GM12878 (cell line): ENCODE measurements around the gene AKAP13. TPM values are rescaled to one million over a fixed set of nuclear protein-coding genes. Genes with fewer than 3 reads are reported as not detected.

Experiments
- ATAC-seq: fragments of 200-7000 bp; cut with Tn5 transposase; 3 replicates; pipeline ENCODE4 v1.9.1; 2020; ENCODE audit warnings: mild to moderate bottlenecking, moderate library complexity
- BruUV-seq: library from RNA; stranded (reverse); fragments of 400-500 nt; replicated peaks from 2 replicates; lab custom pipeline; 2021; lab: Mats Ljungman, UMichigan
- CTCF ChIA-PET: fragments of 300-600 bp; sonication (Branson Sonifier 250); formaldehyde crosslinking; extraction: SDS; loops from one replicate; lab custom pipeline; 2021; ENCODE audit warnings: inconsistent platforms; lab: Yijun Ruan, JAX
- POLR2A ChIA-PET: fragments of 350-600 bp; formaldehyde crosslinking; extraction: SDS; loops from one replicate; lab custom pipeline; 2021; ENCODE audit warnings: inconsistent platforms; lab: Charles Lee
- RAD21 ChIA-PET: fragments of 300-600 bp; sonication (Branson Sonifier 250); formaldehyde crosslinking; loops from one replicate; lab custom pipeline; 2023; ENCODE audit warnings: antibody characterized with exemption; ENCODE audit not compliant: unreplicated experiment; lab: Charles Lee
- SMC1A ChIA-PET: fragments of 300-600 bp; sonication (Branson Sonifier 250); formaldehyde crosslinking; loops from one replicate; lab custom pipeline; 2023; ENCODE audit not compliant: unreplicated experiment, uncharacterized antibody; lab: Charles Lee
- DNase-seq: peaks from one replicate; pipeline ENCODE4 v3.0.0-alpha.2; 2011; ENCODE audit warnings: low read depth, low spot score
- FAIRE-seq: peaks from 3 replicates; lab custom pipeline; 2011; peaks lifted over from hg19 to GRCh38; lab: Jason Lieb, UNC
- H2AFZ ChIP-seq: 2 replicates; pipeline ENCODE4 v1.6.0; 2011; ENCODE audit warnings: low read depth, low read length, control low read depth; ENCODE audit not compliant: control insufficient read depth
- H3K27ac ChIP-seq: 2 replicates; pipeline ENCODE4 v1.5.1; 2011; ENCODE audit warnings: control low read depth; ENCODE audit not compliant: control insufficient read depth, insufficient read depth
- H3K27me3 ChIP-seq, 2 experiments: replicated peaks in 1 of 2; 2 replicates each; pipeline versions ENCODE4 v1.6.0 to v1.6.1; 2011; ENCODE audit warnings: low read length in 1 of 2; ENCODE audit not compliant: control insufficient read depth in 2 of 2, insufficient read depth in 2 of 2
- H3K36me3 ChIP-seq, 2 experiments: 2 replicates each; pipeline ENCODE4 v1.5.1; 2011; ENCODE audit warnings: low read length in 1 of 2; ENCODE audit not compliant: control insufficient read depth in 2 of 2, insufficient read depth in 2 of 2
- H3K4me1 ChIP-seq: 2 replicates; pipeline ENCODE4 v1.6.1; 2011; ENCODE audit warnings: mild to moderate bottlenecking, low read length, moderate library complexity, mixed read lengths; ENCODE audit not compliant: control insufficient read depth, insufficient read depth
- H3K4me2 ChIP-seq: 2 replicates; pipeline ENCODE4 v1.6.0; 2011; ENCODE audit warnings: control low read depth; ENCODE audit not compliant: control insufficient read depth, insufficient read depth
- H3K4me3 ChIP-seq: fragments of 200-600 bp; sonication (generic); 2 replicates; pipeline ENCODE4 v1.5.1; 2016
- H3K79me2 ChIP-seq: 2 replicates; pipeline ENCODE4 v1.6.0; 2011; ENCODE audit warnings: low read length; ENCODE audit not compliant: control insufficient read depth, insufficient read depth
- H3K9ac ChIP-seq: 2 replicates; pipeline ENCODE4 v1.8.0; 2011; ENCODE audit warnings: low read length, control low read depth, mixed read lengths; ENCODE audit not compliant: control insufficient read depth, insufficient read depth
- H3K9me3 ChIP-seq: replicated peaks from 3 replicates; pipeline ENCODE4 v1.5.1; 2011; ENCODE audit warnings: mild to moderate bottlenecking, low read length; ENCODE audit not compliant: control insufficient read depth, insufficient read depth
- H4K20me1 ChIP-seq: 2 replicates; pipeline ENCODE4 v1.6.0; 2011; ENCODE audit not compliant: control insufficient read depth, insufficient read depth
- GABPA ChIP-seq: IDR thresholded peaks from 2 replicates; pipeline ENCODE4 v1.6.1; 2014; ENCODE audit warnings: antibody characterized with exemption, low read depth, mild to moderate bottlenecking, inconsistent platforms
- MTA3 ChIP-seq: IDR thresholded peaks from 2 replicates; pipeline ENCODE4 v1.6.1; 2012; ENCODE audit warnings: low read length, inconsistent platforms, borderline replicate concordance
- SRF ChIP-seq, 2 experiments: IDR thresholded peaks; 2 replicates each; pipeline ENCODE4 v1.6.1; 2011; ENCODE audit warnings: low read depth in 2 of 2, low read length in 2 of 2, mild to moderate bottlenecking in 1 of 2, moderate library complexity in 1 of 2
- ZBTB11 ChIP-seq: fragments of 450-650 bp; formaldehyde crosslinking; IDR thresholded peaks from 2 replicates; pipeline ENCODE4 v1.5.0; 2022; ENCODE audit warnings: mild to moderate bottlenecking, missing genetic modification characterization
- ZNF217 ChIP-seq: fragments of 450-650 bp; IDR thresholded peaks from 2 replicates; pipeline ENCODE4 v1.6.1; 2017; ENCODE audit warnings: antibody characterized with exemption, mild to moderate bottlenecking
- WGBS: methylation state at CpG from one replicate; pipeline ENCODE4 v1.1.6; 2016; ENCODE audit warnings: low lambda C conversion rate; ENCODE audit not compliant: insufficient replicate concordance, insufficient coverage; ENCODE audit errors: missing lambda C conversion rate; 5-methylcytosine and 5-hydroxymethylcytosine counted together
- in situ Hi-C: fragments of 300-500 bp; cut with MboI; formaldehyde crosslinking; loops from 9 replicates; pipeline ENCODE4 v1.14.3; 2018; ENCODE audit warnings: mixed read lengths
- intact Hi-C: fragments of 100-400 bp; cut with micrococcal nuclease; formaldehyde crosslinking; loops from one replicate; pipeline ENCODE4 v1.14.2; 2022; ENCODE audit not compliant: unreplicated experiment
- polyA plus RNA-seq, 11 experiments: library from polyadenylated mRNA; depleted of rRNA in 4 of 11; unstranded in 6 of 11; stranded (reverse) in 5 of 11; fragments of >200 nt; fragmentation: Nextera tagmentation in 4 of 11; fragmentation: Illumina TruSeq in 1 of 11; extraction: Ambion mirVana in 4 of 11; extraction: Trizol in 1 of 11; gene quantifications; 1 replicate in 1 of 11; 2 replicates in 10 of 11; pipeline versions ENCODE4 v1.2.1 to v1.2.3, GENCODE V29; 2011 to 2016; ENCODE audit warnings: inconsistent platforms in 2 of 11, missing spikeins in 2 of 11, low read depth in 1 of 11
- total RNA-seq, 4 experiments: library from RNA; depleted of rRNA in 3 of 4; stranded (reverse); fragments of >200 nt in 3 of 4; fragmentation: Illumina TruSeq in 1 of 4; extraction: Trizol in 1 of 4; gene quantifications; 2 replicates each; pipeline versions ENCODE4 v1.2.1 to v1.2.3, GENCODE V29; 2013 to 2021

The AKAP13 gene
- total and polyA plus RNA-seq, 10 of the 15 experiments (the other 5 are each of a cell fraction or from before 2014, with no cell fraction given): 14.4 to 74.9 (median 55.1) TPM

DNA sequence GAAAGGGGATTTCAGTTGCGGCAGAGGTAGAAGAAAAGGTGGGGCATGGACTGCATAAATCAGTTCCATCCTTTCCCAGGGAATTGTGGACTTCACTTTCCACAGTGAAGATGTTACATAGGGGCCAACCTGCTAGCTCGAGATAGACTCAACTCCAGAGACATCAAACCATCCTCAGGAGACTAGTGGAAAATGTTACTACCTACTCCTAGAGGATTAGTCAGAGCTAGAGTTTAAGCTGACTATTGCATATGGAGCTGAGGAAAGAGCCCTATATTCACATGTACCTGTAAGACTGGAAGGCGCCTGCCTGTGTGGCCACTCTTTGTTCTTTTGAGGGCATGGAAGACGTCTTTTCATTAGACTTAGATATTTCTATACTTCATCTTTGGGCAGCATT is 345.2 kb downstream of the AKAP13 start (continued):
- TF ChIP-seq ZBTB11 (CRISPR knock-in tag) (no peak), GABPA (no peak), SRF (IDR thresholded peaks at IDR 0.05; ENCODE audit: low read depth in 2 of 2, low read length in 2 of 2) (no peak), MTA3 (no peak)
- TF ChIP-seq, all 136 proteins: peak for 0

GRCh38 chr15:85726454-85726853 is 346.1 kb downstream of the AKAP13 start:
- no peak for FAIRE-seq
- Histone ChIP-seq H3K27ac (no peak overlapping the region), H2AFZ (no peak overlapping the region), H3K79me2 (no peaks in the 10 kb centered on the region; the same call in 1 of the 2 replicates), H3K9ac (no peak overlapping the region), H3K27me3 (no peaks in the 10 kb centered on the region), H3K9me3 (no peaks in the 10 kb centered on the region; the same call in 2 of the 3 replicates), H3K4me1 (no peaks in the 10 kb centered on the region), H3K4me3 (no peak overlapping the region), H4K20me1 (no peaks in the 10 kb centered on the region; the same call in 1 of the 2 replicates), H3K36me3 (peaks cover 25 to 58% of the 10 kb centered on the region in 2 experiments), H3K4me2 (no peak overlapping the region)
- WGBS: 95% methylated on average over 2 of the region's 2 CpGs
- ChIA-PET SMC1A (interaction anchor here (0.9 to 2.4 kb wide), 5 partner anchors 15 to 114 kb away, joined by 3 to 5 read pairs (median 4); no protein-coding TSS in a partner anchor), POLR2A (no interaction called here), CTCF (interaction anchor here (0.8 to 1.0 kb wide), 2 partner anchors 9 to 13 kb away, joined by 3 read pairs; no protein-coding TSS in a partner anchor), RAD21 (interaction anchor here (0.8 to 1.4 kb wide), 3 partner anchors 36 to 121 kb away, joined by 3 to 4 read pairs (median 3); no protein-coding TSS in a partner anchor)
- intact Hi-C loops (no loop called here), in situ Hi-C loops (no loop called here)
- BruUV-seq: no TSS peak
- no peak for ATAC-seq
- TF ChIP-seq ZNF217: no peak
- no peak for DNase-seq
